Hematopoietic multipotent progenitor cell treated with erythropoietin and hydrocortisone succinate and interleukin-3 and kit ligand, for 8 days (in vitro differentiated cells): Measurements from ENCODE around the gene PCBP3.
"Not testable (repeated sequence)": the region's sequence is repeated elsewhere in the genome, so short reads cannot be mapped to it uniquely, and the experiment has no call there.

Experiments
- DNase-seq: peaks from one replicate; pipeline ENCODE4 v3.0.0-alpha.2; 2015

Gene PCBP3

DNA sequence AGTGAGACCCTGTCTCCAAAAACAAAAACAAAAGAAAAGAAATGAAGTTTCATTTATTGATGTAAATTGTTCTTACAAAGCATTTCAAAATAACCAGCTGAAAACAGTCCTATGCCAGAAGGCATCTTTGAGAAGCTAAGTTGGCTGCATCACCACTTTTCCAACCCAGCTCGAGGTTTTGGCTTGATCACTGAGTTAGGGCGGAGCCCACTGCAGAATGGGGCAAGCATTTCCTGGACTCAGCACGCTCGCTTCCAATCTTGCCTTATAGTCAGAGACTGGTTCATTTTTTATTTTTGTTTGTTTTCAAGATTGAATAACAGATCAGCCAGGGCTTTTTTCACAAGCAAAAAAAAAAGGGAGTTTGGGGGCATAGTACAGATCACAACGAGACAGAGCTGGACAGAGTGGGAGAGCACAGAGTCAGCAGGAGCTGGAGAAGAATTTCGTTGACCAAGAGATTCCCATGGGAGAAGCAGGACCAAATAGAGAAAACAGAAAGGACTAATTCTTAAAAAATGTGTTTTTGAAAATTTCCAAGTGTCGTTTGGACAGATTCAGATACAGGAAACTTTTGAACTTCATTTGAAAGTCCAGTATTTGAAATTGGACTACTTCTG, 314.6 kb downstream of the PCBP3 start:
- DNase-seq: no peak

DNA sequence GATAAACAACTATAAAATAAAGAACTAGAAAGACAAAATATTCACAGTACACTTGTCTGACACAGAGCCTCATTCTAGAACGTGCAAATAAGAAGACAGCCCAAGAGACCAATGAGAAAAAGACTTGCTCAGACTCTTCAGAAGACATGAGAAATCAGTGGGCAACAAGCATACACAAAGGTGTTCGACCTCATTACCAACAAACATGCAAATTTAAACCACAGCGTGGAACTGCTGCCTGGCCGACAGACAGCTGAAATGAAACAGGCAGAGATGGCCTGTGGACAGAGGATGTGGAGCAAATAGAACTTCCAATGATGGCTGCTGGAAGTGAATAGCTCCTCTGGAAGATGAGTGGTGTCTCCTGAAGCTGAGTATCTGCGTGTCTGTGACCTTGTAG, 315.7 kb downstream of the PCBP3 start:
- no peak for DNase-seq

DNA sequence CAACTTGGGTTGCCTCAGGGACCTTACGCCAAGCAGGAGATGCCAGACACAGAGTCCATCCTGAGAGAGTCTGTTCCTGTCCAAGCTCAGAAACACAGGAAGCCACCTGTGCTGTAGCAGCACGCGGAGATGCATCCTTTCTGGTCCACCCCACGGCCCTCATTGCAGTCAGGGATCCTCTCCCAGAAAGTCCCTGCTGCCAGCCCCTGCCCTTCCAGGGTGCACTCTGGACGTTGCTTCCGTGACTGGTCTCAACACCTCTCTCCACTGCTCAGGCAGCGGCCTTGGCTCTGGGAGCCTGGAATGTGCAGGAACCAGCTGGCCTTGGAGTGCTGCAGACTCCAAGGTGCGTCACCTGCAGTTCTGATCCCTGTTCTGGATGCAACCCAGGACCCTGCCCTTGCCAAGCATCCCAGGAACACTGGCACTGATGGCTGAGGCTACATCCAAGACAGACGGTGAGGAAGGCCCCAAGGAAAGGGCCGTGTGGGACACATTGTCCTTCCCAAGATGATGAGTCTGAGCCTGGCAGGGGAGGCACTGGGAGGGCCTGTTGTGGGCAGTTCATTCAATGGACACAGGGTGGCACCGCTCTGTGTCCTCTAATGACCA, 316.4 kb downstream of the PCBP3 start:
- no peak for DNase-seq

DNA sequence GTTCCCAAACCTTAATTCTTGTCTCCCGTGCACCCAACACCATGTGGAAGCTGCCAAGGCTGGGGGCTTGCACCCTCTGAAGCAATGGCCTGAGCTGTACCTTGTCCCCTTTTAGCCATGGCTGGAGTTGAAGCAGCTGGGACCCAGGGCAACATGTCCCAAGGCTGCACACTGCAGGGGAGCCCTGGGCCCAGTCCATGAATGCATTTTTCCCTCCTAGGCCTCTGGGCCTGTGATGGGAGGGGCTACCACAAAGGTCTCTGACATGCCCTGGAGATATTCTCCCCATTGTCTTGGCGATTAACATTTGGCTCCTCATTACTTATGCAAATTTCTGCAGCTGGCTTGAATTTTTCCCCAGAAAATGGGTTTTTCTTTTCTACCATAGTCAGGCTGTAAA, 317.9 kb downstream of the PCBP3 start:
- not testable (repeated sequence) for DNase-seq

DNA sequence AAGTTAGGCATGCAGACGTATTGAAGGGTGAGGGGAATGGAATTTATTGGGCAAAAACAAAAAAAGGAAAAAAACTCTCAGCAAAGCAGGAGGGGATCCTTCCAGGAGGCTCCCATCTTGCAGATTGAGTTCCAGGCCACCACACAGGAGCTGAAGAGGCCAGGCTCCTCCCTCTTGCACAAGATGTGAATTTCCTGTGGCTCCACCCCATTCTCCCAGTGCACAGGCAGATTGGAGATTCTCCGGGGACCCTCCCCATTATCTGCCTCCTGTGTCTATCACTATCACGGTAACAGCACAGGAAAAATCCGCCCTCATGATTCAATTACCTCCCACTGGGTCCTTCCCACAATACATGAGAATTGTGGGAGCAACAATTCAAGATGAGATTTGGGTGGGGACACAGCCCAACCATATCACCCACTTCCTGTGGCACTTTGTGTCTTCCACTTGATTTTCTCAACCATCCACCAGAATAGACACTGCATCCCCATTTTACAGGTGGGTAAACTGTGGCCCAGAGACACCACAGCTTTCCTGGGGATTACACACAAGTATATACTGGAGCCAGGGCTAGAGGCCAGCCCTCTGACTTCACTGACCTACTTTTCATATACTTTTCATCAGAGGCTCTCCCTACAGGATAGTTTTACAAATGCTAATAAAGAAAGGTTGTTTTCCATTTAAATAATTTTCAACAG, 319.2 kb downstream of the PCBP3 start:
- DNase-seq: no peak

DNA sequence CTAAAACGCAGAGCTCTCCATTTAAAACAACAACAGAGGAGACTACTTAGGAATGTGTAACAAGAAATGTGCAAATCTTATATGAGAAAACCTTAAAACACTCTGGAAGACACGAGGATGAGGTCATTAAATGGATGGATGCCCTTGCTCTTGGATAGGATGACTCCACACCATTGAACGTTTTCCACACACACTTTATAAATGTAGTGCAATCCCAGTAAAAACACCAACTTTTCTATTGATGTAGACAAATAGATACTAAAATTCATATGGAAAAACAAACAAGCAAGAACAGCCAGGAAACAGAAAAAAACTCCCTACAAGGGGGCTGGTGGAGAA, 319.7 kb downstream of the PCBP3 start:
- DNase-seq: no peak

DNA sequence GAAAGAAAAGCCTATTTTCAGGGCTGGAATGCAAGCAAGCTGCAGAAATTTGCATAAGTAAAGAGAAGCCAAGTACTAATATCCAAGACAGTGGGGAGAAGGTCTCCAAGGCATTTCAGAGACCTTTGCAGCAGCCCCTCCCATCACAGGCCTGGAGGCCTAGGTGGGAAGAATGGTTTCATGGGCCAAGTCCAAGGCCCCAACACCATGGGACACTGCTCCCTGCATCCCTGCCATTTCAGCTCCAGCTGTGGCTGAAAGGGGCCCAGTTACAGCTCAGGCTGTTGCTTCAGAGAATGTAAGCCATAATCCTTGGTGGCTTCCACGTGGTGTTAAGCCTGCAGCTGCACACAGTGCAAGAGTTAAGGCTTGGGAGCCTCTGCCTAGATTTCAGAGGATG, 321.1 kb downstream of the PCBP3 start:
- no peak for DNase-seq

DNA sequence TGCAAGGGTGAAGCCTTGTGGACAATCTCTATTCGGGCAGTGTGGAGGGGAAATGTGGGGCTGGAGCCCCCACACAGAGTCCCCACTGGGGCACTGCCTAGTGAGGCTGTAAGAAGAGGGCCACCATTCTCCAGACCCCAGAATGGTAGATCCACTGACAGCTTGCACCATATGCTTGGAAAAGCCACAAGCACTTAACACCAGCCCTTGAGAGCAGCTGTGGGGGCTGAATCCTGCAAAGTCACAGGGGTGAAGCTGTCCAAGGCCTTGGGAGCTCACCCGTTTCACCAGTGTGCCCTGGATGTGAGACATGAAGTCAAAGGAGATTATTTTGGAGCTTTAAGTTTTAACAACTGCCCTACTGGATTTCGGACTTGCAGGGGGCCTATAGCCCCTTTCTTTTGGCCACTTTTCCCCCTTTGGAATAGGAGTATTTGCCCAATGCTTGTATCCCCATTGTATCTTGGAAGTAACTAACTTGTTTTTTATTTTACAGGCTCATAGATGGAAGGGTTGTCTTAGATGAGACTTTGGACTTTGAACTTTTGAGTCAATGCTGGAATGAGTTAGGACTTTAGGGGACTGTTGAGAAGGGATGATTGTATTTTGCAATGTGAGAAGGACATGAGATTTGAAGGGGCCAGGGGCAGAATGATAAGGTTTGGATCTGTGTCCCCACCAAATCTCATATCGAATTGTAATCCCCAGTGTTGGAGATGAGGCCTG, 321.7 kb downstream of the PCBP3 start:
- DNase-seq: no peak

DNA sequence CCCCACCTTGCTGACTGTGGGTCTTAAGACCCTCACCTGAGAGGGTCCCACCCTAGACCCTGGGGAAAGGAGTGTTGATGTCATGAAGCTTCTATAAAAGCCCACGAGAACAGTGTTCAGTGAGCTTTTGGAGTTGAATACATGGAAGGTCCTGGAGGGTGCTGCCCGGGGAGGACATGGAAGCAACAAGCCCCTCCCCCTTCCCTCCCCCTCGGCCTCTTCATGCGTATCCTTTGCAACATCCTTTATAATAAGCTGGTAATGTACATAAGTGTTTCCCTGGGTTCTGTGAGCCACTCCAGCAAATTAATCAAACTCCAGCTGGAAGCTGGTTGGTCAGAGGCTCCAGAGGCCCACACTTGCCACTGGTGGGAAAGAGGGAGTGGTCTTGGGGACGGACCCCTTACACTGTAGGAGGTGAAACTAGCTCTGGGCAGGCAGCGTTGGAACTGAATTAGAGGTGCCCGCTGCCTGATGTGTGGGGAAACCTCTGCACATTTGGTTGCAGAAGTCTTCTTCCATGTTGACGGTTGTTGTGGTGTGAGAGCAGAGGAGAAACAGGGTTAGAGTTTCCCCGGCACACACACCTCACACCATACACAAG, 323.4 kb downstream of the PCBP3 start:
- DNase-seq: no peak

DNA sequence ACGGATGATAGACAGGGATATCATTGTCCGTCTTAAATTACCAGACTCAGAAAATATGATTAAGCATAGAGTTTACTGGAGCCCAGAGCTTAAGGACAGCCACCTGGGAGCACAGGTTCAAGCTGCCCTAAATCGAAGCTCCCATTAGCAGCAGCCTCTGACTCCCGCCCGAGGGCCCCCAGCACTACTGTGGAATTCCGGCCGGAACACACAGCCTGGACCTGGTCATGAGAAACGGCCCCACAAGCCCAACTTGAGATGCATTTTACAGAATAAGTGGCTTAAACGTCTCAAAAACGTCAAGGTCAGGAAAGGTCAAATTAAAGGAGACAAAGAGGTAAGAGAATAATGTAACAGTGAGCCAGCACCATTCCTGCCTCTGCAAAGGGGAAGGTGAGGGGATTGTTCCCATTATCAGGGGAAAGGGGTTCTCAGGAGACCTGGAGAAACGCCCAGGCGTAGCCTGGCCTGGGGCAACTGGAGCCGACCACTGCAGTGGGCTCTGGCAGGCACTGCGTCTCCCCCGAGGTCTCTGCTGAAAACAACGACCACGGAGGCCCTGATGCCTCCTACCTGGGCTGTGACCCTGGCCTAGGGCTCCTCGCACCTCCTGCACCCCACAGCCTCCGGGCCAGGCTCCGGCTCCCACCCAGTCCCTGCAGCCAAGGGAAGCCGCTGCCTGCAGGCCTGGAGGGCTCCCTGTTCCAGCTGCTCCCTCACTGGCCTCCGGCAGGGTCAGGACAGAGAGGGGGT, 326.6 kb downstream of the PCBP3 start:
- no peak for DNase-seq

DNA sequence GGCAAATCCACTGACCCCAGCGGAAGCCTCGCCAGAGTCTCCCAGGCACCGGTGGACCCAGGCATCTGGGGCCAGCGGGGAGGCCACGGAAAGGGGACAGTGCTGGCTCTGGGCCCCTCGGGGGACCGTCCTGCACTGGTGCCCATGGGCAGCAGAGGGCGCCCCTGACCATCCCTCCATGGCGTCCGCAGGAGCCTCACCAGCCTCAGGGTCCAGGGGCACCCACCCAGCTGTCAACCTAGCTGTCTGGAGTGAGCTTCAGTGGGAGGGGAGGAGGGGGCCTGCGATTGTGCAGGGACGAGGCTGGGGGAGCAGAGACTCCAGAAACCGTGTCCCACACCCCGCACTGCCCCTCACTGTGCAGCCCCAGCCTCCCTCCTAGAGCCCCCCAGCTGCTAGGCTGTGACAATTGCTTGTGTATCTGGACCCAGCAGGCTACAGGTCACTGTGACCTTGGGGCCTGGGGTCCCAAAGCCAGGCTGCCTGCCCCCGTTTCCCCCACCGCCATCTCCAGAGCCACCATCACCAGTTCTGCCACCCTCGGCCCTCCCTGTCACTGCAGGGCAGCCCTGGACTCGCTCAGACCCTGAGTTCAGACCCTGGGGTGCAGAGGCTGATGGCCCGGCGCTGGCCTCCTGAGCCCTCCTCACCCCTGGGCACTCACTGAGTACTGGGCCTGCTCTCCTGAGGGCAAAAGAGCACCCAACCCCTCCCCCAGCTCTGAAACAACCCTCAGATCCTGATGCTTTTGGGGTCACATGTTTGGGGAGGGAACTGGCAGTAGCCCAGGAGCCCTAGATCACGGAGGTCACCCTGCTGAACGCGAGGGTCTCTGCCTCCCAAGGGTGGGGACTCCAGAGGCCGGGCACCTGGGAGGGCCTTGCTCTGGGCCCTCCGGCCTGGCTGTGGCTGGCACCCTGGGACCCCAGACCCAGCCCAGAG, 327.4 kb downstream of the PCBP3 start:
- DNase-seq: peak; percentile 9

DNA sequence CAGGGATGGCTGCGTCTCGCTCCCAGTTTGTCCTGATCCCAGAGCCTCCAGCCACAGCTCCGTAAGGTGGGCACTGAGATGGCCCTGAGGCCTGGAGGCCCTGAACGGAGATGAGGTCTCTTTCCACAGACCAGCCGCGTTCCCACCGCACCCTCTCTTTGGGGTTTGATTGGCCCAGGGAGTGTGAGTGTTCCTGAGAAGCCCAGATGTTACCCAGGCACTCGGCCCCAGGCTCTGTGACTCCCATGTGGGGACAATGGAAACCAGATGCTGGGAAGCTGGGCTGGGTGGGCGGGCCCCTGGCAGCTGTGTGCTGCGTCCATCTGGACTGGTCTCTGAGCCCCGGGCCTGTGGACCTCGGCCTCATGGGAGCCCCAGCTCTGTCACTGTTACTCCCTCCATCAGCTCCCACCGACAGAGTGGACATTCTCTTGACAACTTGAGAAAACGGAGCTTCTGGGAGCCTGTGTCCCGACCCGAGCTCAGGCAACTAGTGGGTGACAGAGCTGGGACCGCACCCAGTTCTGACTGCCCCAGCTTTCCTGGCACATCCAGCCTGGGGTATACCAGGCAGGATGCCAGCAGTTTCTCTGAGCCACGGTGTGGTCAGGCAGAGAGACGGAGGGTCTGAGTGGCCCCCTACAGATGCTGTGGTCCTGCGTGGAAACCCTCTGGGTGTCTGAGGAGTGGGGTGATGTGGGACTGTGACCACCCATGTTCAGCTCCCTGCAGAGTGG, 328.3 kb downstream of the PCBP3 start:
- DNase-seq: no peak

DNA sequence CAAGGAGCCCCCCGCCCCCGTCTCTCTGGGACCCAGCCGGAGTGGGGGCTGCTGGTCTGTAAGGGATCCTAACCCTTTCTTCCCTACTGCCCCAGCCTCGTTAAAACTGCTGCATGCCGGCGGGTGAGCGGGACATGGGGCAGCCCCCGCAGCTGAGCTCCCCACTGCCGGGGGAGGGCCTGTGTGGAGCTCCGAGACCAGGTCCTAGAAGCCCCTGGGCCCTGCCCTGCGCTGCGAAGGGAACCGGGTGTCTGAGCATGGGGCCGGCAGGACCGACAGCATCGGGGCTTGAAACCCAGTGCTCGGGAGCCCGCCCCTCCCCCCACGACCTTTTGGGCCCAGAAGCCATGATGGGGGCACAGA, 328.8 kb downstream of the PCBP3 start:
- no peak for DNase-seq

DNA sequence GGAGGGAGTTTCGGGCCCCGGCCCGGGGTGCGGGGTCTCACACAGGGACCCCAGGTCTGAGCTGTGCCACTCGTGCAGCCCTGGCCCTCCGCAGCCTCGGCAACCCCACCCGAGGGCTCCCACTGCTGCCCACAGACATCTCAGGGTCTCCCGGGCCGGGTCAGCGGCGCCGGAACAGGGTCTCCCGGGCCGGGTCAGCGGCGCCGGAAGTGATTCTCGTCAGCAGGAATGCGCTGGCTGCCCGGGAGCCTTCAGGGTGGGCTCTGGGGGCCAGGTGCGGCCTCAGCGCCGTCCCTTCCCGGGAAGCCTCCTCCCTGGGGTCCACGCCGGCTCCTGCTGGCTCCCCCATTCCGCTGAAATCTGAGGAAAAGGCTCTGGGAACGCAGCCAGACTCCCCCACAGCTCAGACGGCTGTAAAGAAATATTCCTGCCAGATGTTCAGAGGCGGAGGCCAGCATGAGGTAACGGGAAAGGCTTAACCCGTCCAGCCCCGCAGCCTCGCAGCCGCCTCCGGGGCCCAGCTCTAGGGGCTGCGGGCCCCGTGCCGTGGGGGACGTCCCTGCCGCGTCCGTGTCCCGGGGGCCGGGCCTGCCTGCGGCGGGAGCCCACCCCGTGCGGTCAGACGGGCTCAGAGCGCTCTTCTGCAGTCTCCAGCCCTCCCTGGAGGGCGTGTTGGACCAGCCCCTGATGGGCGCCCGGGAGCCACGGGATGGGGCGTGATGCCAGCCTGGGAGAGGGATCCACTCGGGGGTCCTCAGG, 329.4 kb downstream of the PCBP3 start:
- no peak for DNase-seq

DNA sequence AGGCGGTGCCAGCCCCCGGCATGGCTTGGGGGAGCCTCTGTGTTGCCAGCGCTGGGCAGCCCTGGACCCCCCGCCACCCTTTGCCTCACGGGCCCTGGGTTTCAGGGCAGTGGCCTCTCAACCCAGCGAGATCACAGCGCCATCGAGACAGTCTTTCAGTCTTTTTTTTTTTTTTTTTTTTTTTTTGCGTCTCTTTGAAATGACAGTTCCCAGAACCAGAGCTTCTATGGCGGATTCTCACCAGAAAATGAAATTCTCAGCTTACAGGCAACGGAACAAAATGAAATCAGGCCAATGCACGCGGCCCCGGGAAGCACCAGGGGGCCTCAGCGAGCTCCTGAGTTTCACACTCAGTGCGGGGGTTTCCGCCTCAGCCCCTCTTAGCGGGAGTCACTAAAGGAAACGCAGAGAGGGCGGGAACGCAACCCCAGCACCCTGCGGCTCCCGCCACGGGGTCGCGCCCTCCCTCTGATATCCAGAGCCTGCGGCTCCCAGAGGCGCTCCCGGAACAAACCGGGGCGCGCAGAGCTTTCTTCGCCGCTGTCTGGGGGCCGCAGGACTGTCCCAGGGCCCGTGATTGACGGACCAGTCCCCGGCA, 330.0 kb downstream of the PCBP3 start:
- peak; percentile 28 for DNase-seq

DNA sequence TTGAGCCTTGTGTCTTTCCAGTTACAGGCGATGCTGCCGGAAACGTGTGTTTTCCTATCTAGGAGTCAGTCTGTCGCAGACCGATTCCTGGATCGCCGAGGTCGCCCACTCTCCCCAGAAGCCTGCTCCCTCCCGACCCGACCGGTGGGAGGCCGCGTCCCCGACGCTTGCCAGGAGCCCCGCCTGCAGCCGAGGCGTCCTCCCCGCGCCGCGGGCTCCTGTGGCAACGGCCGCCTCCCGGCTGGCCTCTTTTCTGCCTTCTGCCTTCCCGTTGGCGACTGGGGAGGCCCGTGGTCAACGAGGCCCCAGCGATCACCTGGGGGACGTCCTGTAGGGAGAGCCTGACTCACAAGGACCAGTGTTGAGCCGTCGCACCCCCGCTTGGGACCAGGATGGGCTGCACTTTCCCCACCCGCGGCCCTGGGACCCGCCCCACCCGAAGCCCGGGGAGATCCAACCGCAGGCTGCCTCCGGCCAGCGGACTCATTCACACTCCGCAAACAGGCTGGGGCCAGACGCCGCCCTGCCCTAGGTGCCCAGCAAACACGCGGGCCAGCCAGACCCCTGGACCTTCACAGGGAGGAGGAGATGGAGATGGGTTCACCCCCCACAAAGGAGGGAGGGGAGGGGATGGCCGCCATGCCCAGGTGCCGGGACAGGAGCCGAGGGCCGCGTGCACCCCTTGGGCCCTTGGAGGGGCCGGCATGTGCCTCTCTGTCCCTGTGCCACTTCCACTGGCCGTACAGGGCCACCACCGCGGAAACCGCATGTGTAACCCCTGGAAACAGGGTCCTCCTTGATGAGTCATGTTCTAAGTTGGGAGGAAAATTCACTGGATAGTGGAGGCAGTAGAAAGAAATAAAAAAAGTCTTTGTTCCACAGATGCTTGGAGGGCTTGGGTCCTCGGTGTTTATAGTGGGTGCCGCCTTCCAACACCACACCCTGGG, 330.8 kb downstream of the PCBP3 start:
- DNase-seq: no peak

DNA sequence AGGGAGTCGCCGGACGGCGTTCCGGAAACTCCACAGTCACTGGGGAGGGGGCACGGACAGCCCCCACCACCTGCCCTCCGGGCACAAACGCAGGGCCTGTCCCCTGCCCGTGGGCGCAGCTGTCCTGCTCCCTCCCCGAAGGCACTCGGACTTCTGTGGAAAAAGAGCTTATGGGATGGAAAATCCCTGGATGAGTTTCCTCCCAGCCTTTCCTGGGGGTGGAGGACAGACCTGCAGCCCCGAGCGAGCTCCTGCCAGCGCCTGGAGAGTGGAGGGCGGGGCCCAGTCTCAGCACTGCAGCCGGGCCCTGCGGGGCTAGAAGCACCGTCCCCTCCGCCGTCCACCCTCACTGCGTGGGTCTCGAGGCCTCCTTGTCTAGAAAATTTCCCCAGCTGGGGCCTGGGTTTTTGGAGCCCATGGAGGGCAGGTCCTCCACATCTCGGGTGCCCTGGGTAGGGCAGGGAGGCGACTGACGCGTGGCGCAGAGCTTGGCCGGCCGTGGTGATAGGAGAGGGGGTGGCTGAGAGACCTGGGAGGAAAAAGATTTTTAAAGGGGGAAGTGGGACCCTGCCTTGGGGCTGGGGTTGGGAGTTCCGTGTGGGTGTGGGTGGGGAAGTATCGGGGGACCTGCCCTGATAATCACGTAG, 331.6 kb downstream of the PCBP3 start:
- no peak for DNase-seq
